T-helper 2 cell (primary cell): Measurements from ENCODE around the gene CDH13.

Source experiments
- DNase-seq, 5 experiments: peaks; one replicate each; pipeline versions ENCODE4 v3.0.0 to v3.0.0-alpha.2; 2012 to 2022

Gene CDH13

DNA sequence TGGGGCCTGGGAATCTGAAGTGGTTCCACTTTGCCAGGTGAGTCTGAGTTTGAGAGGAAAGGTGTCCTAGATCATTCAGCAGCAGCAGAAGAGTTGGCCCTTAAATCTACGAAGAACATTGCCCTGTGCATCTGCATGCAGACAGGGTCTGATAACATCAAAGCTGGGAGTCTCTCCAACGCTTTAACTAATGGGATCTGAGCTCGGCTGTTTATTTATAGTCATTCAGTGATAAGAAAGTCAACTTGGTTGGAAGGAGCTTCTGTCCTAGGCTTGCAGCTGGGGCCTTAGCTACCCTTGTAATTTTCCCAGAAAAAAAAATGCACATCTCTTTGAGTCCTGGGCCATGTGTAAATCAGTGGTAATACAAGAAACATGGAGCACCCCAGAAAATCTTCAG, 763.0 kb downstream of the CDH13 start:
- DNase-seq, result no peak

DNA sequence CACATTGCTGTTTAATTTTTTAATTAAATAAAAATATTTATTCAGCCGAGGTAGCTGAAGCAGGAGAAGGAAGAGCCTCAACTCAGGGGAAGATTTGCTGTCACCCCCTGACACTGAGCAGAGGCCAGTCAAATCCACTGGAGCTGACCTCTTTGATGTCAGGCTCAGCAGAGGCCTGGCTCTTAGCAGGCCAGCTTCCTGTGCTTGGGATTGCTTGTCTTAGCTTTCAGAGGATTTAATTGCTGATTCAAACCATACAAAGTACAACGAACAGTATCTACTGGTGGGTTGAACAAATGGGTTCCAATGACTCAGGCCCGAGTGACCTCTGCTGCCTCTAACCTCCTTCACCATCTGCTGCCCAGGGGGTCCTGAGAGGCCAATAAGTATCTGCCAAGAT, 764.0 kb downstream of the CDH13 start:
- DNase-seq, result no peak

DNA sequence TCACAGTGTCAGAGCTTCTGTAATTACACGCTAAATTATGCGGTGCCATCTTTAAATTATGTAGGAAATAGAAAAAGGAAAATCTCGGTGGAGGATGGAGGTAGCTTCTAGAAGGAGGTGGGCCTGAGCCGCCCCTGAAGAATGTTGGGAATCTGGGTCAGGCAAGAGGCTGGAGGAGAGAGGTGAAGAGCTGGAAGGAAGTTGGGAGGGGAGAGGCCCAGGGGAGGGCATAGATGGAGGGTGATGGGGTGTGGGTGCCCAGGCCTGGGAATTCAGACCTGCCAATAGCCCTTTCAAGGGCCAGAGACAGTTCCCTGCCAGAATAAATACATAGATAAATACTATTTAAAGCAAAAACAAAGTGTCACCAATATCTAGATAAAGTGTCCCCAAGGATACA, 766.0 kb downstream of the CDH13 start:
- DNase-seq, result no peak

DNA sequence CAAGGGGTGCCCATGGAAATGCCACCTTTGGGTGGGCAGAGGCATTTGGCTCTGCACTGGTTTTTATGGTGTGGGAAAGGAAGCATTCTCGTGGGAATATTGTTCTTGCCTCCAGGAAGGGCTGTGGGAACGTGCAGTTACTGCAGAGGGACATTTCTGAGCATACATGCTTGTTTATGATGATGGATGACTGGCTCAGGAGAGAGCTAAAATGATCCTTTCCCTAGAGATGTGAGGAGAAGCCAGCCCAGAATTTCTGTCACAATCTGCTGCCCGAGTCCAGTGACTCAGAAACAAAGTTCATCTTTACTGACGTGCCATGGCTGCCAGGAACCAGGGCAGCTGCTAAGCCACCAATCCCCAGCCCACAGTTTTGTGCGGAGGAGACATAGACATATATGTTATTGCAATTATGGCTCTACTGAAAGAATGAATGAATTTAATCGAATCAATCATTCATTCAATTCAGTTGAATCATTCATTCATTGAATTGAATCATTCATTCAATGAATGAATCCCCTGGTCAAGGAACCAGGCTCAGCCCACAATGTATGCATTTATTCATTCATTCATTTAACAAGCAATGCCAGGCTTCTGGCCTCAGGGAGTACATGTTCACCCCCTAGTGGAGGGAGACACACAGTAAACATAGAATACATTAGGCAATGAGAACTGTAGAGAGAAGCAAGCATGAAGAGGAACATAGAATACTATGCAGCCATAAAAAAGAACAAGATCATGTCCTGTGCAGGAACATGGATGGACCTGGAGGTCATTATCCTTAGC, 766.6 kb downstream of the CDH13 start:
- DNase-seq, result no peak

DNA sequence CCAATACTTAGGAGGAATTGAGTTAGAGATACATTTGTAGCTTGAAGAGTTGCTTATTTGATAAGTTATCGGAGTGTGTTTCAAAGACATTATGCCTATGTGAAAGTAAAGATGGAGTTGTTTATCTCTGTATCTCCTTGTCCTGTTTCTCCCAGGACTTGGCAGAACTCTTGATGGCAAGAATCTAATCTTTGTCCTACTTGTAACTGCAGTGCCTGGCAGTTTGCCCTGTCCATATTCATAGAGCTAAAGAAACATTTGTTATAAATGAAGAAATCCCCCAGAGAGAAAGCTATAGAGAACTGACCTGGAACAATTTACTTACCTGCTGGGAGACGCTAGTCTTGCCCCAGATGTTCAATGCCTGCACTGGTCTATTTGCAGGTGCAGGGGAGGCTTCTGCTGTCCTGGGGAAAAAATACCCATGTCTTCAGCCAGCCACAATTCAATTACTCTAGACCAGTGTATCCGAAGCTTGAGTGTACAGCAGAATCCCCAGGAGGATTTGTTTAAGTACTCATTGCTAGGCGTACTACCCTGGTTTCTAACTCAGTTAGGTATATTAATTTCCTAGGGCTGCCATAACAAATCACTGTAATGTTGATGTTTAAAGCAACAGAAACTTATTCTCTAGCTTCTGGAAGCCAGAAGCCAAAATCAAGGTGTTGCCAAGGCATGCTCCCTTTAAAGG, 771.0 kb downstream of the CDH13 start:
- DNase-seq, result no peak

DNA sequence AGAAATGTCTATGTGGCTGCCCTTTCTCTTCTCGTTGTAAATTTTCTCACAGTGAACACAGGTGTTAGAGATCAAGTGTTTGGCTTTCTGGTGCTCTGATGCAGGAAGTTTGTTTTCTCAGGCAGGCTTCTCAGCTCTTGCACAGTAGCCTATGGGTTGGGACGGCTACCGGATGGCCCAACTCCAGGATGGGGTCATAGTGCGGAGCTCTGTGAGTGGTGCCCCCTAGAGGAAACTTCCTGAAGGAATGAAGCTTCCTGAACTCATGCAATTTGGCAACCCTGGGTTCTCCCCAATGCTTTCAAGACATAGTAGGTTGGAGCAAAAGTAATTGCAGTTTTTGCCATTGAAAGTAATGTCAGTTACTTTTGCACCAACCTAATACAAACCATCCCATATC, 773.5 kb downstream of the CDH13 start:
- no peak for DNase-seq

DNA sequence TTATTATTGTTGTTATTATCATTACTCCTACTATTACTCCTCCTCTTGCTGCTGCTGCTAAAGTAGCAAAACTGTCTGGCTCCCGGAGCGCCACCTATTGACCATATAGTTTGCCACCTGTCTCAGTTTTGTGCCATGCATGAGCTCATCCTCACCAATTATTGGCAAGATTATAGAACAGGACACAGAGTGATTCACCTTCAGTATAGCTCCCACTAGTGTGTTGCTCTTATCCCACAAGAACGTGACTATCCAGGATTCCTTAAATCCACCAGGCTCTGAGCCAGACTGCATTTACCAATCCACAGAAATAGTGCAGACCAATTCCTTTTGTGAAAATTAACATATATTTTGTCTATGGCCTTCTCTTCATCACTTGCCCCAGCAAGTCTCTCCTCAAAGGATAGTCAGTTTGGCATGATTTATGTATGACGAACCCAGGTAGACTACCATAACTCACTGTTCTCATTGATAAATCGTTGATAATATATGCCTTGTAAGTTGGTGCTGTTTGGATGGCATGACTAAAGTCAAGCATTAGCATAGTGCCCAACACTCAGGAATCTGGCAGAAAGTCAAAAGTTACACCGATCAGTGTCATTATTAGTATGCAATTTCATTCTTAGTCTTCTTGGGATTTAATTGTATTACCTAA, 775.5 kb downstream of the CDH13 start:
- DNase-seq, result no peak

DNA sequence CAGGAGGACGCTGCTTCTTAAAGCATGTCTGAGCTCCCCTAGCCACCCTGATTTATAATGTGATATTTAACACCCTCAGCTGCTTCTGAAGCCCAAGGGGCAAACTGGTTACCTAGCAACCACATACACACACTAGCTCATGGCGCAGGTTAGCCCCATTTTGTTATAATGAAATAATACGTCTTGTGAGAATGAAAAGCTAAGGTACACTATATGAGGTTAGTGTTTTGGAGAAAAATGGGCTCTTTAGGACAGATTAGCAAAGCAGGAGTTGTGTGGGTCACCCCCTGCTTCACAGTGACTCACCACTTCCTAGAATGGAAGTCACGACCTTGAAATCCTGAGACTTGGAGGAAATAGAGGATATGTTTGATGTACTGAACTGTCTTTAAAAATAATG, 776.2 kb downstream of the CDH13 start:
- DNase-seq, result no peak

DNA sequence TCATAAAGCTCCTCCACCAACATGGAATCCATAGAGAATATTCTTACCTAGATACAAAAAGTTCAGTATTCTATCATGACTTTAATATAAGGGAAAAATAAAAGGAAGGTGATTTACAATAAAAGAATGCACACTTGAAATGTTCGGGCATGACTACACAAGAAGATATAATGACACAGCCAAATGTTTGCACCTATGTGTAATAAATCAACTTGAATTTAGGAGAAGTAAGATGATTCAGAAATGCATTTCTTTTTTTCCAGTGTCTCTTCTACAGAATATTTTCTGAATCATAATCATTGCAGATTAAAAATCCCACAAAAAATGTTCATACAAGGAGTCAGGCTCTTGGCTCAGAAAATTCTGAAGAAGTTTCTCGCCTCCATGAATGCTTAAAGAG, 777.0 kb downstream of the CDH13 start:
- no peak for DNase-seq

DNA sequence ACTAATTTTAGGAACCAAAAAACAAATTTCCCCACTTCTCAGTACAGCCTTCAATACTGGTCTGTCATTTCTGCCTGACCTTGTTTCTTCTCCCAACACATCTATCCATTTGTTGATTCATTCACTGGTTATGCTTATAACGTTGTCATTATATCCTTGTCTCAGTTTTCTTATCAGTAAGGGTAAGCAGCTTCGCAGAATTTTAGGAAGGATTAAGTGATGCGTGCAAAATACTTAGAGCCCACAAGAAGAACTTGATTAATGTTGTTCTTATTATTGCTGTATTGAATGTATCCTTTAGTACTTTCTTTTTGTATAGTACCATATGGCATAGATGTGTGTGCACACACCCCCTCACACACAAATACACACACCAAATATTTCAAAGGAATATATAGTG, 777.5 kb downstream of the CDH13 start:
- DNase-seq, result no peak

DNA sequence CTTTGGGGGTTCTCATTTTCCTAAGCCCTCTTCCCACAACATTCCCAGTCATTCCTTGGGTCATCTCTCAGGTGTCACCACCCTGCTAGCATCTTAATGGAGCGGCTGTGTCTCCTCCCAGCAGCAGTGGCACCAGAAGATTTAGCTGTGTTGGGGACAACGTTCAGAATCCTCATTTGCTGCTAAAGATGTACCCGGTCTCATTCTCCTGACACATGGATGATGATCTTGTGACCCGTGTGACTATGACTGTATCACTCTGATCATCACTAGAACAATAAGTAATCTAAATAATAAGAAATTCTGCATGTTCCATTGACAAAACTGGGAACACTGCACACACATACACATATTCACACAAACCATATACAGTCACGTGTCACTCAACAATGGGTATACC, 781.2 kb downstream of the CDH13 start:
- no peak for DNase-seq

DNA sequence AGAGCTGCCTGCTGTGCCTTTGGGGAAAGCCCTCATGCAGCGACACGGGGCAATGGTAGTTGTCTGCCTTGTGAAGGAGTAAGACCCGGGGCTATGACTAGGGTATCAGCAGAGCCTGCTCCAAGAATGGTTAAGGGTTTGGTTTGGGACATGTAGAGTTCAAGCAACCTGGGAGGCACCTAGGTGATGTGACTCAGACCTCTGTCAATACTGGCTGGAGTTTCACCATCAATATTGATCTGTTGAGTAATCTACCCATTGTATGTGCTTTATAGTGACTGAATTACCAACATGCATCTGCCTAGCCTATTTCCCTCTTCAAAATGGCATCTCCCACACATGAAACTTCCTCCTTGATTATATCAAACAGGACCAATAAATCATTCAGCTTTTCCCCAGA, 782.6 kb downstream of the CDH13 start:
- DNase-seq, result no peak

DNA sequence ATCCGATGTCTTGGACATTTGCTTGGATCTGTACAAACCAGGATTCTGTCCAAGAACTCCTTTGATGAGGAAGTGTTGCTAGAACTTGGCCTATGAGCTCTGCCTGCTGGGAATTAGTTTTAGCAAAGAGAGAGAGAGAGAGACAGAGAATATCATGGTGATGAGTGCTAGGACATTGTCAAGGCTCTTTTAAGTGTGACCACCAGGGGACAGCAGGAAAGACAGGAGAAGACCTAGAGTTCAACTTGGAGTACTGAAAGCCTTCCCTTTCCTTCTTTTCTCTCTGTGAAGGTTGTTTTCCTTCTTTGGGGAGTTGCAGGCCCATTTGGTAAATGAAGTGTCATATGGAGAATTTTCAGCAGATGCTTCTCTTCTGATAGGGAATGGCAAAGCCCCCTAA, 791.8 kb downstream of the CDH13 start:
- DNase-seq, result no peak

DNA sequence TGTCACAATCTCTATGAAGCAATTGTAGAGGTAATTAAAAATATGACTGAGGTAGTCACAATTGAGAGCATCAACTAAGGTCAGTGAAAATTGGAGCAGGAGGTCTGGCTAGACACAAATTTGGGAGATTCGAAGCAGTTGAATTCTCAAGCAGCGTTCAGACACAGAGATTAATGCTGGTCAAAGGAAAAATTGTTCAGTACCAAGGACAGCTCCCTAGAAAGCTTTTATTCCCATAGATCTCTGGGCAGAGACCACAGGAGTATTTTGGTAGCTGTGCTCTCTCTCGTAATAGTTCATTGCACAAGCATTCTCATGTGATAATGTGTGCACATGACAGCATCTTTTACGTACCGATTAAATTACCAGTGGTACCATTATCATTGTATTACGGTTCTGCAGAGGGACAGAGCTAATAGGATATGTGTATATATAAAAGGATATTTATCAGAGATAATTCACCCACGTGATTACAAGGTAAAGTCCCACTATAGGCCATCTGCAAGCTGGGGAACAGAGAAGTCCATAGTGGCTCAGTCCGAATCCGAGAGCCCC, 793.5 kb downstream of the CDH13 start:
- DNase-seq, result peak in 1 of 5 experiments; percentile 2

DNA sequence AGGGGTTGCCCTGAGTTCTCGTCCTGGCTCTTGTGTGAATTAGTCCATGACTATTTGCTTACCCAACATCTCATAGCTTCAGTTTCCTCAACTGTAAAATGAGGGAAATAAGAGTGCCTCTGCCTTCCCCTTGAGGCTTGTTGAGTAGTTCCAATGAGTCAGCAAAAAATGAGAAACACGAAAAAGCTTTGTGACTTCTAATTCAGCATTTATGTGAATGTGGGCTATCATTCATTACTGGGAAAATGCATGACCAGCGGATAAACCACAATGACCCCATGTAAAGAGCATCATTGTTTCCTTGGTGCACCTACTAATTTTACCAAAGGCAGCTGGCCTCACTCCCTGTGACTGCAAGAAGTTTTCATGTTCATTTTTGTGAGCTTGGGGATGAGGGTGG, 806.4 kb downstream of the CDH13 start:
- DNase-seq, result no peak

DNA sequence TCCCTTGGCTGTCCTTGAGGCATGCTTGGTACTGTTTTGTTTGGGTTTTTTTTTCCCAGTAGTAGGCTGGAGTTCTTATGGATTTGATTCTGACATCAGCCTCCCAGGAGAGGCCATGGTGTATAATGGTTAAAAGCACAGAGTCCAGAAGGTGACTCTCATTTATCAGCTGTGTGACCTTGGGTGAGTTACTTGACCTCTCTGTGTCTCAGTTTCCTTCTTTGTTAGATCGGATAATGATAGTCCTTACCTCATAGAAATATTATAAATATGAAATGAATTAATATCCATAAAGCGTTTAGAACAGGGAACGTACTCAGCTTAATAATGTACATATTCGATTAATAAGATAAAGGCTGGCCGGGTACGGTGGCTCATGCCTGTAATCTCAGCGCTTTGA, 810.3 kb downstream of the CDH13 start:
- no peak for DNase-seq

DNA sequence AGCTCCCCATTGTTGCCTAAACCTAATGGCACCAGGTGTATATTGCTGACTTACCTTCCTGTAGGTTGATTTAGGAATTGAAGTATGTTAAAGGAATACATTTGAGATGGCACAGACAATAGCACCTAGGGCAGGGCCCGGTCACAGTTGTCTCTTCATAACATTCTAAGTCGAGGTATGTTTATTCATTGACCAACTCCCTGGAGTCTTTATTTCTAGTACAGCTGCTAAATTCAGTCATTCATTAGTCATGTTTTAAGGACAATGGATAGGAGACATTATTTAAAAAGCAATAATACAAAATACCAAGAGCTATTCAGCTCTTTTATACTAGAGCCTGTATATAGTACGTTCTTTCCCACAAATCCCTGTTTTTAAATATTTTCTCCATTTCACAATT, 811.6 kb downstream of the CDH13 start:
- DNase-seq, result no peak

DNA sequence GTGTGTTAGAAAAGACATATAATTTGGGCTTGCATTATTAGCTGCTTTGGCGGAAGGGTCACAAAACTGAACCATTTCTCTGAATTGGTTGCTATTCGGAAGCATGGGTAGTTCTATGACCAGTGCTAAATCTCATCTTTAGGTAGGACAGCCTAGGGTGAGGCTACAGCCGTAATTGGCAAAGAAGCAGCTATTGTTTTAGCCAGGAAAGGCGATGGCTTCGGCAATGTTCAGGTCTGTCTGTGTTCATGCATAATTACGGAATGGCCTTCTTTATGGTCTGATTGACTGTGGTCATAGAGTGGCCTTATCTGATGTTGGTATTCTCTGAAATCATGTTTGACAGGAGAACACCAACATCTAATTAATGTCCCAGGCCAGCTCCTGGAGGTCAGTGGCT, 812.6 kb downstream of the CDH13 start:
- no peak for DNase-seq

DNA sequence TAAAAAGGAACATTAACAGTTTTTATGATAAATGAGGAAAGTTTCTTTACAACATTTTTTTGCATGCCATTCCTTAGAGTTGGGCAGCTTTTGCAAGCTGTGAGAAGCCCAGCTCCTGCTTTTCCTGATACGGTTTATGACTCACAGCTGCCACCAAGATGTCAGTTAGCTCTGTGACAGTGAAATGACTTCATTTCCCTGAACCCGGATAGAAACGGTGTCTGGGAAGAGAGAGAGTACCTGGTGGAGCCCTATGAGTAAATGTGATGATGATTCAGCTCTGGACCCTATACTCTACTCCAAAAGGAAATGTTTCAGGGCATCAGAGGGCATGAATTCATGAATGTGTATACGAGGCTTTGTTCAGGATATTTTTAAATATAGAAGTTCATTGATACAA, 814.7 kb downstream of the CDH13 start:
- no peak for DNase-seq

DNA sequence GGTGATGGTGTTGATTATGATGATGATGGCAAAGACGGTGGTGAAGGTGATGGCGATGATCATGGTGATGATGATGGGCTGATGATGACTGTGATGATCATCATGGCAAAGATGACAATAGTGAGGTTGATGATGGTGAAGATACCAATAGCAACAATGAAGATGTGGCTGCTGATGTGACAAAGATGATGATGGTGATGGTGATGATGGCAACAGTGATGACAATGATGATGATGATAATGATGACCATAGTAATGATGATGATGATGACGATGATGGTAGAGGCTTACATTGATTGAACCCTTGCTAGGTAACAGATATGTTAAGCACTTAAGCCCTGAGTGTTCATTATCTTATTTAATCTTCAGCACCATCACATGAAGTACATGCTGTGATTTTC, 817.2 kb downstream of the CDH13 start:
- no peak for DNase-seq

DNA sequence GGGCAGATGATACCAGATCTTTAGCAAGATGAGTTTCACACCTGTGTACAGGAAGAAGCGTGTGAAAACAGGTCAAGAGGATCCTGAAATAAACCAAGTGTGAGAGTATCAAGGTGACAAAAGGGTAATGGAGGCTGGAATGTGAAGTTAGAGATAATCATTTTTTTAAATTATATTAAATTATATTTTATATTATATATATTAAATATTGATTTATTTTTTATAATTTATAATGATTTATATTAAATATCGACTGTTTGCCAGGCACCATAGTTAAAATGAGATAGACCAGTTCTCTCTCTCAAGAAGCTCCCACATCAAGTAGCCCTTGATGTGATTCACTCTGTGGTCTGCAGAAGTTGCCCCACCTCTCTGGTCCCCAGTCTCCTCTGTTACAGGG, 820.8 kb downstream of the CDH13 start:
- no peak for DNase-seq

DNA sequence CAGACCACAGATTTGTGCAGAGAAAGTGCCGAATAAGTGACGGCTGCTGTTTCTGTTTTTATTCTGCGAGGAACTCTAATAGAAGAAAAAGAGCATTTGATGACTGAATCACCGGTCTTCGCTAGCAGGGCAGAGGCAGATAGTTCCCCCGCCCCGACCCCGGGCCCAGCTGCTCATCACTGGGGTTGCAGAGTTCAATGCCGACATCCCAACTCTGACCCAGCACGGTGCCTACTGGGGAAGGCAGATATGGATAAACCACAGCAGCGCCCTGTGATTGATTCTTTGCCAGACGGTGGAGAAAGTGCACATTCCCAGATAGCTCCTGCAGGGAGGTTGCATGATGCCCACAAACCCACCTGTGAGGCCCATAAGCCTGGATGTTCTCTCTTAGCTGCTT, 823.1 kb downstream of the CDH13 start:
- DNase-seq, result no peak

DNA sequence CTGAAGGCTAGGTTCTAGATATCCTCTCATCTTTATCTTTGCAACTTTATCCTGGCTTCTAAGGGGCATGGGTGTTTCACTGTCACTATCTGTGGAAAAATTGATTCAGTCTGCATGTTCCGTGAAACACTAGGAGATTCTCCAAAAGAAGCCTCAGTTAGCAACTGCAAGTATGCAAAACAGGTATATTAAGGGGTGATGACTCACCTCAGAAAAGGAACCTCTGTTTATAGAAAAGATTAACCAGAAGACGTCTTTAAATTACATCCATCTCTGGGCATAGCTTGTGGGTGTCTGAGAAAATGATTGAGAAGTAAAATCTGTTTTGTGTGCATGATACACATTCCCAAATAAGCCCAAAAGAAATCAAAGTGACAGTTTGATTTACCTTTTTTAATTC, 827.2 kb downstream of the CDH13 start:
- DNase-seq, result no peak

DNA sequence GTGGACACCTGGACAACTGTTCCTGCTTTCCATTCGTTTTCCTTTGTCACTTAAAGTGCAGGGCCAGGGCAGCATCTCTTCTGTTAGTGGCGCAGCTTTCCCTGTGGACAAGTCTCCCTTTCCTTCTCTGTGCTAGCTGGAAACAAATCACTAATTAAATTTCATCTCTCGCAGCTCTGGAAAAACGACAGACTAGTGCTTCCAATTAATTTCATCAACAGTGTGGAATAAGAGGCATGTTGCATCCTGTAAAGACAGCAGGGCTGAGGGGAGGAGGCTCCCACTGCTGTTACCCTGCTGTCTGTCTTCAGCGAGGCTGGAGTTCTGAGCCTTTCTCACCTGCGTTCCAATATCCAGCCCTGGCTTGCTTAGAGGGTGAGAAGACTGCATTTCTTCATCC, 828.9 kb downstream of the CDH13 start:
- no peak for DNase-seq
